HepG2 (cell line): Measurements from ENCODE around the gene NEFH. TPM values are rescaled to one million over a fixed set of nuclear protein-coding genes. Genes with fewer than 3 reads are reported as not detected.
A peak's percentile ranks its signal among the peaks of the same experiment; 100 is the strongest.

Experiments
- ATAC-seq: fragments of 200-7000 bp; cut with Tn5 transposase; 3 replicates; pipeline ENCODE4 v1.9.1; 2020; ENCODE audit warnings: mild to moderate bottlenecking, moderate library complexity
- BruUV-seq: library from RNA; stranded (reverse); fragments of 400-500 nt; replicated peaks from 2 replicates; lab custom pipeline; 2021; lab: Mats Ljungman, UMichigan
- CTCF ChIA-PET: fragments of 300-600 bp; formaldehyde crosslinking; extraction: SDS; loops from one replicate; lab custom pipeline; 2021; ENCODE audit warnings: low total read pairs, inconsistent platforms, low intra/inter-chr PET ratio; lab: Yijun Ruan, JAX
- POLR2A ChIA-PET: fragments of 350-600 bp; sonication (Branson Sonifier 250); formaldehyde crosslinking; loops from one replicate; lab custom pipeline; 2020; ENCODE audit warnings: antibody characterized with exemption, inconsistent platforms; lab: Yijun Ruan, JAX
- DNase-seq: peaks from one replicate; pipeline ENCODE4 v3.0.0-alpha.2; 2015; ENCODE audit warnings: low spot score
- FAIRE-seq: peaks from 3 replicates; lab custom pipeline; 2011; peaks lifted over from hg19 to GRCh38; lab: Jason Lieb, UNC
- H2AFZ ChIP-seq: one replicate; pipeline ENCODE4 v1.6.1; 2011; ENCODE audit warnings: low read length, inconsistent platforms
- H3K27ac ChIP-seq: fragments of 300-600 bp; 3 replicates; pipeline ENCODE4 v1.8.0; 2011; ENCODE audit warnings: mixed run types, mild to moderate bottlenecking, mixed read lengths, low read length, inconsistent platforms; ENCODE audit not compliant: insufficient read depth; ENCODE audit errors: extremely low read length
- H3K27me3 ChIP-seq, 2 experiments: fragments of 200-600 bp in 1 of 2; 2 replicates in 1 of 2; 3 replicates in 1 of 2; pipeline versions ENCODE4 v1.6.0 to v1.8.0; 2011; ENCODE audit warnings: low read length in 2 of 2, mild to moderate bottlenecking in 2 of 2, moderate library complexity in 2 of 2, inconsistent platforms in 1 of 2; ENCODE audit not compliant: insufficient read depth in 2 of 2, control insufficient read depth in 1 of 2
- H3K36me3 ChIP-seq, 2 experiments: fragments of 200-600 bp in 1 of 2; replicated peaks in 1 of 2; 2 replicates in 1 of 2; 3 replicates in 1 of 2; pipeline versions ENCODE4 v1.5.1 to v1.8.0; 2011; ENCODE audit warnings: low read length in 2 of 2, inconsistent platforms in 1 of 2; ENCODE audit not compliant: insufficient read depth in 2 of 2, control insufficient read depth in 1 of 2
- H3K4me1 ChIP-seq: 2 replicates; pipeline ENCODE4 v1.5.1; 2012; ENCODE audit warnings: low read length, inconsistent platforms; ENCODE audit not compliant: insufficient read depth
- H3K4me2 ChIP-seq: 2 replicates; pipeline ENCODE4 v1.6.0; 2011; ENCODE audit warnings: low read depth, low read length, inconsistent platforms
- H3K4me3 ChIP-seq, 3 experiments: fragments of 200-600 bp in 1 of 3; sonication (generic), shearing (Covaris generic) in 1 of 3; replicated peaks in 1 of 3; 2 replicates each; pipeline ENCODE4 v1.5.1; 2011 to 2016; ENCODE audit warnings: low read length in 3 of 3, inconsistent platforms in 2 of 3, low read depth in 2 of 3, mild to moderate bottlenecking in 2 of 3, control low read depth in 1 of 3, mixed read lengths in 1 of 3; ENCODE audit not compliant: insufficient read depth in 1 of 3
- H3K79me2 ChIP-seq: one replicate; pipeline ENCODE4 v1.6.1; 2011; ENCODE audit warnings: low read length, inconsistent platforms; ENCODE audit not compliant: insufficient read depth
- H3K9ac ChIP-seq: 2 replicates; pipeline ENCODE4 v1.6.0; 2011; ENCODE audit warnings: mild to moderate bottlenecking, low read depth, low read length, inconsistent platforms; ENCODE audit not compliant: insufficient read depth
- H3K9me3 ChIP-seq: 2 replicates; pipeline ENCODE4 v1.5.1; 2012; ENCODE audit warnings: mild to moderate bottlenecking, low read length
- H4K20me1 ChIP-seq: 2 replicates; pipeline ENCODE4 v1.6.0; 2011; ENCODE audit warnings: inconsistent platforms, mild to moderate bottlenecking, low read length, moderate library complexity; ENCODE audit not compliant: insufficient read depth
- ATF7 ChIP-seq, 2 experiments: fragments of 450-650 bp in 1 of 2; sonication (generic) in 1 of 2; formaldehyde crosslinking in 1 of 2; IDR thresholded peaks; 2 replicates each; pipeline versions ENCODE4 v1.4.0 to v1.6.1; 2016 to 2020; ENCODE audit warnings: antibody characterized with exemption in 1 of 2, mild to moderate bottlenecking in 1 of 2, missing genetic modification reagents in 1 of 2
- CREB1 ChIP-seq, 2 experiments: fragments of 450-650 bp in 1 of 2; IDR thresholded peaks; 2 replicates each; pipeline ENCODE4 v1.6.1; 2016 to 2017; ENCODE audit warnings: control low read depth in 1 of 2, mild to moderate bottlenecking in 1 of 2, missing compliant biosample characterization in 1 of 2, missing genetic modification characterization in 1 of 2
- MYNN ChIP-seq: sonication (generic); formaldehyde crosslinking; IDR thresholded peaks from 2 replicates; pipeline ENCODE4 v1.4.0; 2020; ENCODE audit warnings: mild to moderate bottlenecking, low read depth, missing genetic modification reagents
- PCBP2 ChIP-seq: fragments of 200-400 bp; formaldehyde crosslinking; optimal IDR thresholded peaks from 2 replicates; pipeline ENCODE3; 2018; ENCODE audit warnings: low read length, low read depth; ENCODE audit not compliant: poor library complexity, severe bottlenecking
- SP1 ChIP-seq, 2 experiments: fragments of 450-650 bp in 1 of 2; sonication (generic) in 1 of 2; formaldehyde crosslinking in 1 of 2; IDR thresholded peaks; 2 replicates each; pipeline versions ENCODE4 v1.4.0 to v1.6.1; 2016 to 2020; ENCODE audit warnings: missing genetic modification reagents in 1 of 2
- ZBTB38 ChIP-seq: sonication (generic); formaldehyde crosslinking; IDR thresholded peaks from 2 replicates; pipeline ENCODE4 v1.5.1; 2020; ENCODE audit warnings: mild to moderate bottlenecking, missing genetic modification reagents
- WGBS: methylation state at CpG from one replicate; pipeline ENCODE4 v1.1.6; 2017; ENCODE audit warnings: low lambda C conversion rate; 5-methylcytosine and 5-hydroxymethylcytosine counted together
- in situ Hi-C: cut with HindIII; loops from 2 replicates; pipeline ENCODE4 v1.10.0; 2017; ENCODE audit warnings: low pct_unique_long_range_greater_than_20kb; ENCODE audit not compliant: extremely low pct_ligation_motif_present
- intact Hi-C: fragments of 100-400 bp; cut with micrococcal nuclease; formaldehyde crosslinking; loops from one replicate; pipeline ENCODE4 v1.10.0; 2022; ENCODE audit not compliant: unreplicated experiment
- polyA plus RNA-seq, 8 experiments: library from polyadenylated mRNA; depleted of rRNA in 3 of 8; stranded (reverse) in 7 of 8; unstranded in 1 of 8; fragments of >200 nt; fragmentation: Illumina TruSeq in 4 of 8; extraction: Trizol in 4 of 8; gene quantifications; 2 replicates each; pipeline versions ENCODE4 v1.2.1 to v1.2.3, GENCODE V29; 2011 to 2016; ENCODE audit warnings: low read depth in 4 of 8, missing spikeins in 1 of 8, mixed read lengths in 1 of 8; ENCODE audit not compliant: insufficient read depth in 1 of 8
- total RNA-seq, 5 experiments: library from RNA; depleted of rRNA; stranded (reverse); fragments of >200 nt; fragmentation: Illumina TruSeq; extraction: Trizol; gene quantifications; 2 replicates each; pipeline ENCODE4 v1.2.3, GENCODE V29; 2016; ENCODE audit warnings: low read depth in 1 of 5
- TF ChIP-seq, protein P1 (sequence below), 2 experiments: fragments of 450-650 bp in 1 of 2; sonication (generic) in 1 of 2; formaldehyde crosslinking; IDR thresholded peaks; 2 replicates each; pipeline versions ENCODE4 v1.5.0 to v1.8.0; 2020 to 2022; ENCODE audit warnings: mild to moderate bottlenecking in 1 of 2, missing genetic modification reagents in 1 of 2

NEFH gene
- total and polyA plus RNA-seq, 2 of the 13 experiments (the other 11 are each of a cell fraction or from before 2014, with no cell fraction given) = not detected

- TF ChIP-seq, protein P1, sequence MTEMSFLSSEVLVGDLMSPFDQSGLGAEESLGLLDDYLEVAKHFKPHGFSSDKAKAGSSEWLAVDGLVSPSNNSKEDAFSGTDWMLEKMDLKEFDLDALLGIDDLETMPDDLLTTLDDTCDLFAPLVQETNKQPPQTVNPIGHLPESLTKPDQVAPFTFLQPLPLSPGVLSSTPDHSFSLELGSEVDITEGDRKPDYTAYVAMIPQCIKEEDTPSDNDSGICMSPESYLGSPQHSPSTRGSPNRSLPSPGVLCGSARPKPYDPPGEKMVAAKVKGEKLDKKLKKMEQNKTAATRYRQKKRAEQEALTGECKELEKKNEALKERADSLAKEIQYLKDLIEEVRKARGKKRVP (CRISPR knock-in tag; IDR thresholded peaks at IDR 0.05) = no peak
- TF ChIP-seq SP1 (IDR thresholded peaks at IDR 0.05) = no peak
- no peak for TF ChIP-seq SP1 (CRISPR knock-in tag; IDR thresholded peaks at IDR 0.05)
- TF ChIP-seq MYNN (CRISPR knock-in tag) = no peak
- no peak for TF ChIP-seq PCBP2
- TF ChIP-seq, all 625 proteins: peak for 0
Measured at GRCh38 chr22:29433856-29434255, 46.2 kb upstream of the NEFH start (continued).

DNA sequence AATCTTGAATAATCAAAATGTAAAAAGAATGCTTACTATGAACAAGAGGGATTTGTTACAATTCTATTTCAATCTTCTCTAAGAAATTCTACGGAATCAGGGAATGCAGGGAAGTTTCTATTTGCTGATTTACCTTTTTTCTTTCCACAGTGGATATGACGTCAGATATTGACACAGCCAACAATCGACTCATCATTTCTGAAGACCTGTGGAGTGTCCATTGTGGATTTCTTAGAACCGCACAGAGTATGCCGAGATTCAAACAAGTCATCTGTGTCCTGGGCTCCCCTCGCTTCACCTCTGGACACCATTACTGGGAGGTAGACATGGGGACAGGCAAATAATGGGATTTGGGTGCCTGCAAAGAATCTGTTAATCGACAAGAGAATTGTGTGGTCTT, 45.7 kb upstream of the NEFH start:
- BruUV-seq = no TSS peak
- intact Hi-C loops = no loop called here
- Histone ChIP-seq H3K9me3 (no peaks in the 10 kb centered on the region), H4K20me1 (no peaks in the 10 kb centered on the region), H3K4me2 (no peak overlapping the region), H2AFZ (no peak overlapping the region), H3K27me3 (peaks cover 0 to 30% of the 10 kb centered on the region in 2 experiments; a peak in 4 of 5 replicates), H3K9ac (no peak overlapping the region), H3K27ac (no peak overlapping the region), H3K79me2 (no peaks in the 10 kb centered on the region), H3K4me3 (no peak overlapping the region), H3K36me3 (no peaks in the 10 kb centered on the region), H3K4me1 (no peaks in the 10 kb centered on the region)
- DNase-seq = no peak
- ChIA-PET CTCF (no interaction called here), POLR2A (no interaction called here)
- WGBS = 3% methylated on average over 7 of the region's 7 CpGs
- in situ Hi-C loops = no loop called here
- no peak for ATAC-seq
- peak; percentile 89 for TF ChIP-seq ATF7 (IDR thresholded peaks at IDR 0.05)
- no peak for TF ChIP-seq ATF7 (CRISPR knock-in tag; IDR thresholded peaks at IDR 0.05)
- peak; percentile 91 for TF ChIP-seq CREB1 (IDR thresholded peaks at IDR 0.05)
- TF ChIP-seq CREB1 (CRISPR knock-in tag; IDR thresholded peaks at IDR 0.05) = no peak
- TF ChIP-seq ZBTB38 (CRISPR knock-in tag) = no peak
- FAIRE-seq = no peak
